Measurements from ENCODE around the gene SIX3. TPM values are rescaled to one million over a fixed set of nuclear protein-coding genes. Genes with fewer than 3 reads are reported as not detected.

Gene SIX3
- total and polyA plus RNA-seq, 4 donors, result 0.02 to 0.06 TPM; not detected in 2

- Histone ChIP-seq H3K27ac (ENCODE audit: low read depth in 1 of 2, low read length in 1 of 2) (no peak overlapping the region), H3K9me3 (ENCODE audit: control insufficient read depth in 4 of 4, insufficient read depth in 3 of 4, low read length in 3 of 4) (peaks cover 0 to 6% (median 0%) of the 10 kb centered on the region in 4 donors), H3K9ac (ENCODE audit: insufficient read depth in 1 of 2, low read length in 2 of 2) (no peak overlapping the region), H3K36me3 (ENCODE audit: control insufficient read depth in 4 of 4, insufficient read depth in 4 of 4, low read length in 4 of 4) (no peaks in the 10 kb centered on the region), H3K4me3 (no peak overlapping the region), H3K4me1 (ENCODE audit: control insufficient read depth in 5 of 5, insufficient read depth in 5 of 5, low read length in 5 of 5) (peaks cover 0 to 60% (median 22%) of the 10 kb centered on the region in 5 donors), H3K27me3 (ENCODE audit: control insufficient read depth in 3 of 3, insufficient read depth in 3 of 3, low read length in 2 of 3) (peaks cover 23 to 79% (median 58%) of the 10 kb centered on the region in 3 donors)
- WGBS, 2 donors, result 15 to 16% methylated on average over 8 of the region's 8 CpGs
- no peak for TF ChIP-seq CTCF (IDR thresholded peaks at IDR 0.05; ENCODE audit: control extremely low read depth, extremely low read depth)
- DNase-seq, result no peak
- ATAC-seq (ENCODE audit: insufficient read depth, low FRiP score), result no peak
Observed at GRCh38 chr2:44953499-44953883, 12.0 kb downstream of the SIX3 start.

- 9 to 12% methylated on average over 25 of the region's 25 CpGs for WGBS, 2 donors
- ATAC-seq (ENCODE audit: insufficient read depth, low FRiP score) (no peak), DNase-seq (no peak)
- H3K27me3 ChIP-seq (ENCODE audit: control insufficient read depth in 3 of 3, insufficient read depth in 3 of 3, low read length in 2 of 3), result peaks cover 22 to 70% (median 52%) of the 10 kb centered on the region in 3 donors
- no peak overlapping the region for H3K4me3 ChIP-seq
- no peaks in the 10 kb centered on the region for H3K36me3 ChIP-seq (ENCODE audit: control insufficient read depth in 4 of 4, insufficient read depth in 4 of 4, low read length in 4 of 4)
- no peak for TF ChIP-seq CTCF (IDR thresholded peaks at IDR 0.05; ENCODE audit: control extremely low read depth, extremely low read depth)
- H3K4me1 ChIP-seq (ENCODE audit: control insufficient read depth in 5 of 5, insufficient read depth in 5 of 5, low read length in 5 of 5), result peaks cover 0 to 54% (median 22%) of the 10 kb centered on the region in 5 donors
- peaks cover 0 to 3% (median 0%) of the 10 kb centered on the region in 4 donors for H3K9me3 ChIP-seq (ENCODE audit: control insufficient read depth in 4 of 4, insufficient read depth in 3 of 4, low read length in 3 of 4)
- no peak overlapping the region for H3K9ac ChIP-seq (ENCODE audit: insufficient read depth in 1 of 2, low read length in 2 of 2)
- no peak overlapping the region for H3K27ac ChIP-seq (ENCODE audit: low read depth in 1 of 2, low read length in 1 of 2)
Observed at GRCh38 chr2:44954447-44954888, 13.0 kb downstream of the SIX3 start.

GRCh38 chr2:44954889-44955592 is 13.5 kb downstream of the SIX3 start:
- no peak for TF ChIP-seq CTCF (IDR thresholded peaks at IDR 0.05; ENCODE audit: control extremely low read depth, extremely low read depth)
- Histone ChIP-seq H3K9me3 (ENCODE audit: control insufficient read depth in 4 of 4, insufficient read depth in 3 of 4, low read length in 3 of 4) (no peaks in the 10 kb centered on the region), H3K4me1 (ENCODE audit: control insufficient read depth in 5 of 5, insufficient read depth in 5 of 5, low read length in 5 of 5) (peaks cover 0 to 50% (median 19%) of the 10 kb centered on the region in 5 donors), H3K36me3 (ENCODE audit: control insufficient read depth in 4 of 4, insufficient read depth in 4 of 4, low read length in 4 of 4) (no peaks in the 10 kb centered on the region), H3K4me3 (no peak overlapping the region), H3K9ac (ENCODE audit: insufficient read depth in 1 of 2, low read length in 2 of 2) (no peak overlapping the region), H3K27ac (ENCODE audit: low read depth in 1 of 2, low read length in 1 of 2) (no peak overlapping the region), H3K27me3 (ENCODE audit: control insufficient read depth in 3 of 3, insufficient read depth in 3 of 3, low read length in 2 of 3) (peaks cover 22 to 68% (median 51%) of the 10 kb centered on the region in 3 donors)
- WGBS, 2 donors, result 5% methylated on average over 44 of the region's 44 CpGs
- DNase-seq, result peak in 1 of 3 donors; percentile 40
- ATAC-seq (ENCODE audit: insufficient read depth, low FRiP score), result no peak
